ENCODE results near the gene TRRAP.

DNA sequence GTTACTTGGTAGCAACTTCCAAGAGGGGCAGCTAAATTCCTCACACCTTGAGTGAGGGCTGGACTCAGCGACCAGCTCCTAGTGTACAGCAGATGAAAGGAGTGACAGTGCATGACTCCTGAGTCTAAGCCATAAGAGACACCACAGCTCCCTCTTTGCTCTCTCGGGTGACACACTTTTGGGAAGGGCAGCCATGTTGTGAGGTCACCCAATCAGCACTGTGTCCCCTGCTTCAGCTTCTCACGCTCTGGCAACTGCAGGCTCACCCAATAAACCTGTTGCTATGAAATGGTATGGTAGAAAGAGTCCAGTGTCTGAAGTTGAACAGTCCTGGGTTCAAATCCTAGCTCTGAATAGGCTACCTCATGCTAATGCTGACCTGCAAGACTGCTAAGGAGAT is 29.4 kb upstream of the TRRAP start:
- TF ChIP-seq, protein P1, sequence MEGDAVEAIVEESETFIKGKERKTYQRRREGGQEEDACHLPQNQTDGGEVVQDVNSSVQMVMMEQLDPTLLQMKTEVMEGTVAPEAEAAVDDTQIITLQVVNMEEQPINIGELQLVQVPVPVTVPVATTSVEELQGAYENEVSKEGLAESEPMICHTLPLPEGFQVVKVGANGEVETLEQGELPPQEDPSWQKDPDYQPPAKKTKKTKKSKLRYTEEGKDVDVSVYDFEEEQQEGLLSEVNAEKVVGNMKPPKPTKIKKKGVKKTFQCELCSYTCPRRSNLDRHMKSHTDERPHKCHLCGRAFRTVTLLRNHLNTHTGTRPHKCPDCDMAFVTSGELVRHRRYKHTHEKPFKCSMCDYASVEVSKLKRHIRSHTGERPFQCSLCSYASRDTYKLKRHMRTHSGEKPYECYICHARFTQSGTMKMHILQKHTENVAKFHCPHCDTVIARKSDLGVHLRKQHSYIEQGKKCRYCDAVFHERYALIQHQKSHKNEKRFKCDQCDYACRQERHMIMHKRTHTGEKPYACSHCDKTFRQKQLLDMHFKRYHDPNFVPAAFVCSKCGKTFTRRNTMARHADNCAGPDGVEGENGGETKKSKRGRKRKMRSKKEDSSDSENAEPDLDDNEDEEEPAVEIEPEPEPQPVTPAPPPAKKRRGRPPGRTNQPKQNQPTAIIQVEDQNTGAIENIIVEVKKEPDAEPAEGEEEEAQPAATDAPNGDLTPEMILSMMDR (IDR thresholded peaks at IDR 0.05), result no peak
- TF ChIP-seq ZFX (IDR thresholded peaks at IDR 0.05; ENCODE audit: borderline replicate concordance), result no peak
